Effector memory CD4-positive, alpha-beta T cell (primary cell): ENCODE data around the gene ZSCAN18.

ENCODE experiments used
- DNase-seq, 3 donors: peaks; one replicate each; pipeline ENCODE4 v3.0.0-alpha.2; 2020
- H3K27ac ChIP-seq: 2 replicates; pipeline ENCODE4 v1.7.0; 2013; ENCODE audit warnings: mild to moderate bottlenecking, low read length, moderate library complexity; ENCODE audit not compliant: insufficient read depth, poor library complexity, severe bottlenecking
- H3K27me3 ChIP-seq: replicated peaks from 2 replicates; pipeline ENCODE4 v1.7.0; 2013; ENCODE audit warnings: mild to moderate bottlenecking, low read length; ENCODE audit not compliant: insufficient read depth, control insufficient read depth, poor library complexity, severe bottlenecking
- H3K36me3 ChIP-seq: 2 replicates; pipeline ENCODE4 v1.7.0; 2013; ENCODE audit warnings: mild to moderate bottlenecking, low read length, moderate library complexity; ENCODE audit not compliant: control insufficient read depth, insufficient read depth
- H3K4me1 ChIP-seq: 2 replicates; pipeline ENCODE4 v1.7.0; 2013; ENCODE audit warnings: low read length, mild to moderate bottlenecking; ENCODE audit not compliant: control insufficient read depth, insufficient read depth, poor library complexity, severe bottlenecking
- H3K4me3 ChIP-seq: 2 replicates; pipeline ENCODE4 v1.7.0; 2013; ENCODE audit warnings: low read length, low read depth, mild to moderate bottlenecking; ENCODE audit not compliant: insufficient read depth, poor library complexity, severe bottlenecking
- H3K9me3 ChIP-seq: 2 replicates; pipeline ENCODE4 v1.7.0; 2013; ENCODE audit warnings: mild to moderate bottlenecking, low read length, moderate library complexity; ENCODE audit not compliant: control insufficient read depth

ZSCAN18 gene

DNA sequence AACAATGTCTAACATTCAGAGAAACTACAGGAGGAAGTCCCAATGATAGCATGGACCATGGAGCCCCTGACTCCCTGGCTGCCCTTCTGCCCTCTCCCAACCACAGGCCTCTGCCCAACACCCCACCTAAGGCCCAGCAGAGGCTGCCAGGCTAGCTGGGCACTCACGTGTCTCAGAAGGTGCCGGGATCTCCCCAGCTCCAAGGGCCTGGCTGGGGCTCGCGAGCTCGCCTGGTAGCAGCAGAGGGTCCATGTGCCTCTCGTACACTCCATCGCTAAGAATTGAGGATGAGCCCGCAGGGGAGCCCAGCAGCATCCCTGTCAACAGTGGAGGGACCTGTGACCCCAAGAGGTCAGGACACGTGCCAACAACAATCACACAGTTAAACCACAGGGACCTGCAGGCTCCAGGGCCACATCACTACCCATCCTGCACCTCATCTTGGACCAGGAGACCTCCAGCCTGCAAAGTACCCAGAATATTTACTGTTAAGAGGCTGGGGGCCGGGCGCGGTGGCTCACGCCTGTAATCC lies 9.4 kb downstream of the ZSCAN18 start:
- DNase-seq, result no peak
- peaks cover 6% of the 10 kb centered on the region for H3K36me3 ChIP-seq
- no peak overlapping the region for H3K27ac ChIP-seq
- no peaks in the 10 kb centered on the region for H3K27me3 ChIP-seq
- H3K4me1 ChIP-seq, result no peaks in the 10 kb centered on the region
- peaks cover 14% of the 10 kb centered on the region for H3K9me3 ChIP-seq
- no peak overlapping the region for H3K4me3 ChIP-seq

DNA sequence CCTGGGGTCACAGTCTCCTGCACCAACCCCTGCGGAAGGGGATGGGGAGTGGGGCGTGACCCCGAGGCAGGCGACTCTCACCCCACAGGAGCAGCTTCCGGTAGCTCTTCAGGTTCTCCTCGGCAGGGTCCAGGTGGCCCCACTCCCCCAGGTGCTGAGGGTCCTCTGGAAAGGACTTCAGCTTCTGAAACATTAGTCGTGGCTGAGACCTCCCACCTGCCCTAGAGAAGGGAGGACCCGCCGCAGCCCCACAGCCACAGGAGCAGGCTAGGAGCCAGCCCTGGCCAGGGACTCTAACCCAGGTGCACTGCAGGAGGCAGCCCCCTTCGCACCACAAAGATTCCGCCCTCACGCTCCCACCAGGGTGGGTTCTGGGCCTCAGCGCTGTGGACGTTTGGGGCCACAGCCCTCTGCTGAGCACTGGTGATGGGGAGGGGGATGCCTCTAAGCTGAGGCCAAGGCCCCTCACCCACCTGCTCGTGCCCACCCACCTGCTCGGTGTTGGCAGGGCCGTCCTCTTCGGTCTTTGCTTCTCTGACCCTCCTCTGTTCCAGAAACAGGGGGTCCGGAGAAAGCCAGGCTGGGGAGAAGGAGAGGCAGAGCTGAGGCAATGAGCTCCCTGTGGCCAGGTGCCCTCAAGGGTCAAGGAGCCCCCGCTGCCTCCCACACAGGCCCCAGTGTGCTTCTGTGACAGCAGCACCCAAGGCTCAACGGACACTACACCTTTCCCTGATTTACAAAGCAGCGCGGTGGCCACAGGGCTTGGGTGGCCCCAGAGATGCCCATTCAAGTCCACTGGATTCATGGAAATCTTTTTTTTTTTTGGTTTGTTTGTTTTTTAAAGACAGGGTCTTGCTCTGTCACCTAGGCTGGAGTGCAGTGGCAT lies 11.0 kb downstream of the ZSCAN18 start:
- H3K27ac ChIP-seq, result no peak overlapping the region
- no peaks in the 10 kb centered on the region for H3K4me1 ChIP-seq
- DNase-seq, result no peak
- peaks cover 6% of the 10 kb centered on the region for H3K36me3 ChIP-seq
- H3K27me3 ChIP-seq, result no peaks in the 10 kb centered on the region
- peaks cover 23% of the 10 kb centered on the region for H3K9me3 ChIP-seq
- H3K4me3 ChIP-seq, result no peak overlapping the region

- Histone ChIP-seq H3K4me1 (no peaks in the 10 kb centered on the region), H3K9me3 (peaks cover 32% of the 10 kb centered on the region), H3K4me3 (no peak overlapping the region), H3K36me3 (peaks cover 6% of the 10 kb centered on the region), H3K27me3 (no peaks in the 10 kb centered on the region), H3K27ac (no peak overlapping the region)
- DNase-seq, result no peak
Observed at GRCh38 chr19:58085348-58085875, 12.6 kb downstream of the ZSCAN18 start.

DNA sequence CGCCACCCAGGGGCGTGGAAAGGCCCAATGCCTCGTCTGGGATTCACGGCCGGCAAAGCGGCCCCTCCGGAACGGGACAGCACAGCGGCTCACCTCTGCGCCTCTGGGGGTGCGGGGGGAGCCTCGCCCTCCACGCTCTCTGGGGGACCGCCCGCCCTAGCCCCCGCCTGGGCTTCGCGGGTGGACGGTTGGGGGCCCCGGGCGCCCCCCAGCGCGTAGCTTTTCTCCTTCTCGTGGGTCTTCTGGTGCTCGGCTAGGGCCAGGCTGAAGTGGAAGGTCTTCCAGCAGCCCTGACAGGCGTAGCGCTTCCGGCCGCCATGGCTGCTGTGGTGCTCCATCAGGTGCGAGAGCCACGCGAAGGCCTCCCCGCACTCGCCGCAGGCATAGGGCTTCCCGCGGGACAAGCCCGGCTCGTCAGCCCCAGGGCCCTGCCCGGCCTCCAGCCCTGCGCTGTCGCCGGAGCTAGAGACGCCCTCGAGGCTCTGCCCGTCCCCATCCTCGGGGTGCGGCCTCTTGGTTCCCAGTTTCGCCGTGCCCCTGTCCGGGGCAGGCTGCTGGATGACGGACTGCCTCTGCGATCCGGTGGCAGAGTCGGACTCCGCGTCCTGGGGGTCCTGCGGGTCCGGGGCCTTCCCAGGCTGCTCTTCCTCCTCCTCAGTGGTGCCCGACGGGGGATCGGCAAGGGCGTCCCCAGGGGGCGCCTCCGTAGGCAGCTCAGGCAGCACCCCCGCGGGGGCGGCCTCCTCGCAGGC lies 13.3 kb downstream of the ZSCAN18 start:
- Histone ChIP-seq H3K9me3 (peaks cover 37% of the 10 kb centered on the region), H3K36me3 (peaks cover 6% of the 10 kb centered on the region), H3K27ac (no peak overlapping the region), H3K4me1 (no peaks in the 10 kb centered on the region), H3K27me3 (no peaks in the 10 kb centered on the region), H3K4me3 (no peak overlapping the region)
- no peak for DNase-seq

GRCh38 chr19:58083021-58083420 lies 15.0 kb downstream of the ZSCAN18 start:
- Histone ChIP-seq H3K9me3 (peaks cover 37% of the 10 kb centered on the region), H3K27ac (no peak overlapping the region), H3K4me1 (no peaks in the 10 kb centered on the region), H3K4me3 (no peak overlapping the region), H3K27me3 (no peaks in the 10 kb centered on the region), H3K36me3 (peaks cover 2% of the 10 kb centered on the region)
- no peak for DNase-seq

- H3K27ac ChIP-seq, result no peak overlapping the region
- DNase-seq, result no peak
- no peak overlapping the region for H3K4me3 ChIP-seq
- no peaks in the 10 kb centered on the region for H3K27me3 ChIP-seq
- H3K9me3 ChIP-seq, result peaks cover 27% of the 10 kb centered on the region
- no peaks in the 10 kb centered on the region for H3K4me1 ChIP-seq
- H3K36me3 ChIP-seq, result no peaks in the 10 kb centered on the region
Observed at GRCh38 chr19:58079792-58080191, 18.2 kb downstream of the ZSCAN18 start.

DNA sequence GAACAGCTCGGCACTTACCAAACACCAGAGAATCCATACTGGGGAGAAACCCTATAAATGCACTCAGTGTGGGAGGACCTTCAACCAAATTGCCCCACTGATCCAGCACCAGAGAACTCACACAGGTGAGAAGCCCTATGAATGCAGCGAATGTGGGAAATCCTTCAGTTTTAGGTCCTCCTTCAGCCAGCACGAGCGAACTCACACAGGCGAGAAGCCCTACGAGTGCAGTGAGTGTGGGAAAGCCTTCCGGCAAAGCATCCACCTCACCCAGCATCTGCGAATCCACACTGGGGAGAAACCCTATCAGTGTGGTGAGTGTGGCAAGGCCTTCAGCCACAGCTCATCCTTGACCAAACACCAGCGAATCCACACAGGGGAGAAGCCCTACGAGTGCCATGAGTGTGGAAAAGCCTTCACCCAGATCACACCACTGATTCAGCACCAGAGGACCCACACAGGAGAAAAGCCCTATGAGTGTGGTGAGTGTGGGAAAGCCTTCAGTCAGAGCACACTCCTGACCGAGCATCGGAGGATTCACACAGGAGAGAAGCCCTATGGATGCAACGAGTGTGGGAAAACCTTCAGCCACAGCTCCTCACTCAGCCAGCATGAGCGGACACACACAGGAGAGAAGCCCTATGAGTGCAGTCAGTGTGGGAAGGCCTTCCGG lies 30.7 kb downstream of the ZSCAN18 start:
- no peaks in the 10 kb centered on the region for H3K36me3 ChIP-seq
- H3K27ac ChIP-seq, result no peak overlapping the region
- no peak overlapping the region for H3K4me3 ChIP-seq
- H3K27me3 ChIP-seq, result no peaks in the 10 kb centered on the region
- DNase-seq, result no peak
- H3K9me3 ChIP-seq, result peaks cover 23% of the 10 kb centered on the region
- H3K4me1 ChIP-seq, result no peaks in the 10 kb centered on the region

DNA sequence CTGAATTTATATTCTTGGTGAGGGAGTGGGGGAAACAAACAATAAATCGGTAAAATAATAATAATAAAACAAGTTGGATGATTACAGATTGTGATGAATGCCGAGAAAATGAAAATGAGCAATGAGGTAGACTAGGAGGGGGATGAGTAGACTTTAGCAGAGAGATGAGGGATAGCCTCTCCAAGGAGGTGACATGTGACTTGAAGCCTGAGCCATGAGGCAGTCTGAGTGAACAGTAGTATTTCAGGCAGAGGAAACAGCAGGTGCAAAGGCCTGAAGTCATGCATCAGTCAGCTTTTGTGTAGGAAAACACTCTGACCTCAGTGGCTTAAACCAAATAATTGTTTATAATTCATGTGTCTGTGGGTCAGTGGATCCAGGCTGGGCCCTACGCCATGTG lies 34.3 kb downstream of the ZSCAN18 start:
- no peaks in the 10 kb centered on the region for H3K4me1 ChIP-seq
- no peak for DNase-seq
- no peaks in the 10 kb centered on the region for H3K27me3 ChIP-seq
- H3K4me3 ChIP-seq, result no peak overlapping the region
- H3K9me3 ChIP-seq, result peaks cover 28% of the 10 kb centered on the region
- H3K36me3 ChIP-seq, result no peaks in the 10 kb centered on the region
- H3K27ac ChIP-seq, result no peak overlapping the region

DNA sequence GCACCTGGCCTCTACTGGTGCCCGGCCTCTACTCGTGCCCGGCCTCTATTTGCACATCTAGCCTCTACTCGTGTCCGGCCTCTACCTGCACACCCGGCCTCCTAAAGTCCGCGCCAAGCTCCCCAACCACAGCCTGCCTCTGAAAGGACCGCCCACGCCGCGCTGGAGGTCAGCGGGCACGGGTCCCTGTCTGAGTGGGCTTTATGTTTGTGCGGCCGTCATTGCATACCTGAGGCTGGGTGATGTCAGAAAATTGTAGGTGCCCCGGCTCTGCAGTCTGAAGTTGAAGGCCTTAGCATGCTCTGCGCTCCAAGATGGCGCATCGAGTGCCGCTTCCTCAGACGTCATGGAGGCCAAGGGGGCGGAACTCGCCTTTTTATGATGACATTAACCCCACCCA lies 37.8 kb downstream of the ZSCAN18 start:
- Histone ChIP-seq H3K27me3 (no peaks in the 10 kb centered on the region), H3K4me1 (no peaks in the 10 kb centered on the region), H3K9me3 (peaks cover 9% of the 10 kb centered on the region), H3K36me3 (no peaks in the 10 kb centered on the region), H3K4me3 (no peak overlapping the region), H3K27ac (no peak overlapping the region)
- DNase-seq, result no peak
